ENCODE data around the gene CXCL5.
"Not testable (repeated sequence)": the region's sequence is repeated elsewhere in the genome, so short reads cannot be mapped to it uniquely, and the experiment has no call there.

Gene CXCL5

DNA sequence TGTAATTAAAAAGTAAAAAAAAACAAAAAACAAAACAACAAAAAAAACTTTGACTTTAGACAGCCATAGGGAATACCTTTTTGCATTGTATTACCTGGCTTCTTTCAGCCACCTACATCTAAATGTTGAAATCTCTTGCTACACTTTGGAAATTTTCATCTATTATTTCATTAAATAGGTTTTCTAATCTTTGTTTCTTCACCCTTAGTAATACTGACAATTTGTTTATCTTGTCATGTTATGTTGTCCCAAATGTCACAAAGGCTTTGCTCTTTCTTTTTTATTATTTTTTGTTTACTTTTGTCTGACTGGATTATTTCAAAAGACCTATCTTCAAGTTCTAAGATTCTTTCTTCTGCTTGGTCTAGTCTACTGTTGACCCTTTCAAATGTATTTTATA, 24.1 kb downstream of the CXCL5 start:
- DNase-seq (ENCODE audit: low read depth in 2 of 3, low spot score in 2 of 3), result no peak

- DNase-seq (ENCODE audit: low read depth in 2 of 3, low spot score in 2 of 3), result no peak
Observed at GRCh38 chr4:73970945-73971344, 27.5 kb downstream of the CXCL5 start.

DNA sequence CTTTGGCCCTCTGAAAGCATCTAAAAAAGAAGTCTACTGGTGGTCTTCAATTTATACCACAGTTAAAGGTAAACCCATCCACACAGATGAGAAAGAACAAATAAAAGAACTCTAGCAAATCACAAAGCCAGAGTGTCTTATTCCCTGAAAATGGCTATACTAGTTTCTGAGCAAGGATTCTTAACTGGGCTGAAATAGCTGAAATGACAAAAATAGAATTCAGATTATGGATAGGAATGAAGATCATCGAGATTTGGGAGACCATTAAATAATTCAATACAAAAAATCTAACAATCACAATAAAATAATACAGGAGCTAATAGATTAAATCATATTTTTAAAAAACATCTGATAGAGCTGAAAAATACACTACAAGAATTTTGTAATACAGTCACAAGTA, 28.5 kb downstream of the CXCL5 start:
- no peak for DNase-seq (ENCODE audit: low read depth in 2 of 3, low spot score in 2 of 3)

DNA sequence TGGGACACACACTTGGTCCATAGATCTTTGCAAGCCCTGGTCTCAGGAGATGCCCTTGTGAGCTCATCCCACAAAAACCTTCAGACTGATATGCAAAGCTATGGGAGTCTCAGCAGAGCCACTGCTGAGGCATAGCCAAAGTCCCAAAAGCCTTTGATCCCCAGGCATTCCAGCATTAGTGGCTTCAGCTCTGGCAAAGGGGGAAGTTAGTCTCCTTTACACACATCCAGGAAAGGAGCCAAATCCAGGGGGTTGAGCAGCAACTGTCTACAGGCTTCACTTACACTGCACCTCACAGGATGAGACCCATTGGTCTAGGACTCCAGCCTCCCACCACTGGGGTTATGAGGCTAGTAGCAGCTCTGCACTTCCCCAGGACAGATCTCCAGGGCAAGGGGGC, 30.6 kb downstream of the CXCL5 start:
- no peak for DNase-seq (ENCODE audit: low read depth in 2 of 3, low spot score in 2 of 3)

DNA sequence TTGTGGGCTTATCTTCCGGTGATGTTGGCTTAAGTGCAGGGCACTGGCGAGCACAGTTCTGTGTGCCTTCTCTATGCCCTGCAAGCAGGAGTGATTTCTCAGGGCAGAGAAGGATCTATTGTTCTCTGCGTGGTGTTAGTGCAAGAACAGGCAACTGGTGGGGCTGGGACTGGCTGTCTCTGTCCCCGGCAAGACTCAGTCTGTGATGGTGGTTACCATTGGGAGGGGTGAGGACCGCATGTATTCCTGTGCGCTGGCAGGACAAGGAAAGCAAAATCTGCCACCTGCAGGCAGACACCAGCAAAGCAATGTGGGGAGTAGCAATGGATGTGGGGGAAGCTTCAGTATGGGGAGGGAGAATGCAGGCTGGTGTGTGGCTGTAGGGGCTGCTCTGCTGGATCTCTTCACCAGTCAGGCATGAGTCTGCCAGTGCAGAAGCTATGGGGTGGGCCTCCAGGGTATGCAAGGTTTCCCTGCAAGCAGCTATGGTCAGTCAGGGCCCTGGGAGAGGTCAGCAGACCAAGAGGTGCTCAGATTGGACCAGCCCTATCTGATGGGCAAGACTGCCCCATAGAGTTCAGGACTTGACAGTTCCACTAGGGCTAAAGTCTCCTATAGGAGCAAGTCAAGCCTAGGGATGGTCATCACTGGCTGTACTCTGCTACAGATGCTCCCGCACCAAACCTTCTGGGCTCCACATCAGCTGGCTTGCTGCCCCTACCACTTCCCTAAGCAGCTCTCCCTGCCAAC, 33.4 kb downstream of the CXCL5 start:
- no peak for DNase-seq (ENCODE audit: low read depth in 2 of 3, low spot score in 2 of 3)

DNA sequence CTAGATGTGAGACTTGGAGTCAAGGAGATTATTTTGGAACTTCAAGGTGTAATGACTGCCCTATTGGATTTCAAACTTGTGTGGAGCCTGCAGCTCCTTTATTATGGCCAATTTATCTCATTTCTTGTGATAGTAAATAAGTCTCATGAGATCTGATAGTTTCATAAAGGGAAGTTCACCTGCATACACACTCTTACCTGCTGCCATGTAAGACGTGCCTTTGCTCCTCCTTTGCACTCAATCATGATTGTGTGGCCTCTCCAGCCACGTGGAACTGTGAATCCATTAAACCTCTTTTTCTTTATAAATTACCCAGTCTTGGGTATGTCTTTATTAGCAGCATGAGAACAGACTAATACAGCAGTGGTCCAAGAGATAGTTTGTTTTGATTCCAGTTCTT, 35.8 kb downstream of the CXCL5 start:
- no peak for DNase-seq (ENCODE audit: low read depth in 2 of 3, low spot score in 2 of 3)

DNA sequence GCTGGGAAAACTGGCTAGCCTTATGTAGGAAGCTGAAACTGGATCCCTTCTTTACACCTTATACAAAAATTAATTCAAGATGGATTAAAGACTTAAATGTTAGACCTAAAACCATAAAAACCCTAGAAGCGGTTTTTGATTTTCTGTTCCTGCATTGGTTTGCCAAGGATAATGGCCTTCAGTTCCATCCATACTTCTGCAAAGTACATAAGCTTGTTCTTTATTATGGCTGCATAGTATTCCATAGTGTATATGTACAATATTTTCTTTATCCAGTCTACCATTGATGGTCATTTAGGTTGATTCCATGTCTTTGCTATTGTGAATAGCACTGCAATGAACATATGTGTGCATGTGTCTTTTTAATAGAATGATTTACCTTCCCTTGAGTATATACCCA, 39.4 kb downstream of the CXCL5 start:
- DNase-seq (ENCODE audit: low read depth in 2 of 3, low spot score in 2 of 3), result not testable (repeated sequence)

- DNase-seq (ENCODE audit: low read depth in 2 of 3, low spot score in 2 of 3), result no peak
Observed at GRCh38 chr4:73952352-73952751, 46.1 kb downstream of the CXCL5 start.

GRCh38 chr4:73950376-73950920, 48.0 kb downstream of the CXCL5 start:
- not testable (repeated sequence) for DNase-seq (ENCODE audit: low read depth in 2 of 3, low spot score in 2 of 3)

DNA sequence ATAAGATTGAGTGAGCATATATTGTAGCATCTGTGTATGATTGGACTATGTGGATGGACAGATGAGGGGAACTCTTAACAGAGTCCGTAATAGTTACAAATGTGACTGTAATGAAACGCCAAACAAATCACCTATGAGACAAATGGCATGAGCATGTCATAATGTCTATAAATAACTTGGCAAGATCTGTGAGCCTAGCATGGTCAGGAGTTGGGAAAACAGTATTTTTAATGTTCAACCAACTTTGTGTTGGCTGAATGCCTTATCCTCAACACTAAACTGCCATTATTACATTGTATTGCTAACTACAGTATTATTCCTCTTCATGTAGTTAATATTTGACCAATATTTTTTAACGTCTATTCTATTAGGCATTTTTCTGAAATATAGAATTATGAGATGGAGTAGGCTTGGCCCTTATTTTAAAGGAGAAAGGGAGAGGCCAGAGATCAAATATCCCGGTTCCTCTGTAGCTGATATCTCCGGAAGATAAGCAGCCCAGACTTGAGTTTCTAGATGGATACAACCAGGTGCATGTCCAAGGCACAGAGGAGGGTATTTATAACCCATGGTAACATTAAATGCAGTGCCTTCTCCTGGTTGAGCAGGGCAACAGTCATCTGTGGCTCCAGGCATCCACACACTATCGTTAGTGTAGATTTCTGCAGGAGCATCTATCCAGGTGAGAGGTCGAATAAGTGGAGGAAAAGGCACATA, 49.3 kb downstream of the CXCL5 start:
- no peak for DNase-seq (ENCODE audit: low read depth in 2 of 3, low spot score in 2 of 3)

DNA sequence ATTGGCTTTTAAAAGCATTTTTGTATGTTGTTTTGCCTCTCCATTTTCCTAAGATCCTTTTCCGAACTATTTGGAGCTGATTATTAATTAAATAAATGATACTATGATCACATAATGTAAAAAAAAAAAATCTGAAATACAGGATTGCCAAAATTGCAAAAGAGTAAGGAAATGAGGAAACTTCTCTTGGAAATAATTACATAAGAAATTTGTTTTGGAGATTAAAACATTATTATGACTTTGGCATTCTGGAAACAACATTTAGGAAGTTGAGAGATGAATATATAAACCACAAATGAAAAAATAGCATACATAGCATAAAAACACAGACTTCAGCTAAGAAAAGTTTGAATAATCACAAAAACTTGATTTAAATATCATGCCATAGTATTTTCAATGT, 50.2 kb downstream of the CXCL5 start:
- no peak for DNase-seq (ENCODE audit: low read depth in 2 of 3, low spot score in 2 of 3)

DNA sequence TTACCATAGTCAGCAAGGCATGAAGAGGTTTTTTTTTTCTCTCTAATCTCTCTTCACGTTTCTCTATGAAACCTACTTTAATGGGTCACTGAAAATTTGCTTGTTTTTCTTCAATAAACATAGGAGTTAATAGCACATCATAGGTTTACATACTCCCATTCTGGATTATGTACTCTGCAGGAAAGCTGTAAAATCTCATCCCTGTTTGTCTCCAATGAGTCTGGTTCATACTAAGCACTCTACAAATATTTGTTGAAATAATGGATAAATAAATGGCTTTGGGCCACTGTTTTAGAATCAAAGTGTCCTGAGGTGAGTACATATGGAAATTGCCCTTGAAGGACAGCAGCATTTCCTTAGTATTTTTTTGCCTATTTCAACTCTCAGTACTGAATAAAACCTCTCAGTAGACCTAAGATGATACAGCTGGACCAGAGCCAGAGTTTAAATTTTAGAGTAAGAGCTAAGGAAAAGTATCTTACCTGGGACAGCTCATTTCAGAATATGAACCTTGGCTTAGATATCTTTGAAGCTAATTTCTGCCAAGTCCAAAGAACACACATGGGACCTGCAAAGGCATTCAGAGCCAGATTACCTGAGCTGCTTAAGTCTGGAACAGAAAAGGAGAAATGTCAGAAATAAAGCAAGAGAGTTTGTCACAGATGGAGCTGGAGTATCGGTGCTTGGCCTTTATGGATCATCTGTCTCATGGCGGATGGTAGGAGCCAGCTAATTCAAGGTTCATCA, 51.1 kb downstream of the CXCL5 start:
- no peak for DNase-seq (ENCODE audit: low read depth in 2 of 3, low spot score in 2 of 3)

GRCh38 chr4:73945674-73946449, 52.6 kb downstream of the CXCL5 start:
- no peak for DNase-seq (ENCODE audit: low read depth in 2 of 3, low spot score in 2 of 3)
